Measurements from ENCODE around the gene CARD8. TPM values are rescaled to one million over a fixed set of nuclear protein-coding genes. Genes with fewer than 3 reads are reported as not detected.

The CARD8 gene
- total RNA-seq, 4 donors from 2014 or later, result 18.7 to 30.4 (median 22.4) TPM

DNA sequence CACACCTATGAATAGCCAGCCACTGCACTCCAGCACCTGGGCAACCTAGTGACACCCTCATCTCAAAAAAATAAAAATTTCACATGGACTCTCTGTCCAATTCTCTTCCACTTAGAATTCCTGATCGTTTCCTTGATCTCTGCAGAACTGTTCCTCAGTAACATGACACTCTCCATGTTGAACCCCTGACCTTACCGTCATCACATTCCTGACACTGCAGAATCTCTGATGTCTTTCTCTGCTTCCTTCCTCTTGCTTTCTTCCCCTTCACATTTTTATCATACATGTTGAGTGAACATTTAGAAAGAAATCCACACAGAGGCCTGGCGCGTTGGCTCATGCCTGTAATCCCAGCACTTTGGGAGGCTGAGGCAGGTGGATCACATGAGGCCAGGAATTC, 29.2 kb upstream of the CARD8 start:
- Histone ChIP-seq H3K4me3 (no peak overlapping the region), H3K36me3 (no peaks in the 10 kb centered on the region), H3K27ac (no peak overlapping the region), H3K4me1 (no peaks in the 10 kb centered on the region), H3K27me3 (peaks cover 9% of the 10 kb centered on the region), H3K9me3 (peaks cover 0 to 22% (median 0%) of the 10 kb centered on the region in 3 donors)
- 69 to 73% methylated on average over 4 of the region's 4 CpGs for WGBS, 2 donors (ENCODE audit: low coverage in 1 of 2)
- TF ChIP-seq POLR2A (IDR thresholded peaks at IDR 0.05) (no peak), EP300 (IDR thresholded peaks at IDR 0.05) (no peak), POLR2AphosphoS5 (IDR thresholded peaks at IDR 0.05) (no peak)
- TF ChIP-seq, protein P1, sequence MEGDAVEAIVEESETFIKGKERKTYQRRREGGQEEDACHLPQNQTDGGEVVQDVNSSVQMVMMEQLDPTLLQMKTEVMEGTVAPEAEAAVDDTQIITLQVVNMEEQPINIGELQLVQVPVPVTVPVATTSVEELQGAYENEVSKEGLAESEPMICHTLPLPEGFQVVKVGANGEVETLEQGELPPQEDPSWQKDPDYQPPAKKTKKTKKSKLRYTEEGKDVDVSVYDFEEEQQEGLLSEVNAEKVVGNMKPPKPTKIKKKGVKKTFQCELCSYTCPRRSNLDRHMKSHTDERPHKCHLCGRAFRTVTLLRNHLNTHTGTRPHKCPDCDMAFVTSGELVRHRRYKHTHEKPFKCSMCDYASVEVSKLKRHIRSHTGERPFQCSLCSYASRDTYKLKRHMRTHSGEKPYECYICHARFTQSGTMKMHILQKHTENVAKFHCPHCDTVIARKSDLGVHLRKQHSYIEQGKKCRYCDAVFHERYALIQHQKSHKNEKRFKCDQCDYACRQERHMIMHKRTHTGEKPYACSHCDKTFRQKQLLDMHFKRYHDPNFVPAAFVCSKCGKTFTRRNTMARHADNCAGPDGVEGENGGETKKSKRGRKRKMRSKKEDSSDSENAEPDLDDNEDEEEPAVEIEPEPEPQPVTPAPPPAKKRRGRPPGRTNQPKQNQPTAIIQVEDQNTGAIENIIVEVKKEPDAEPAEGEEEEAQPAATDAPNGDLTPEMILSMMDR (IDR thresholded peaks at IDR 0.05), result no peak
- ATAC-seq, result no peak

DNA sequence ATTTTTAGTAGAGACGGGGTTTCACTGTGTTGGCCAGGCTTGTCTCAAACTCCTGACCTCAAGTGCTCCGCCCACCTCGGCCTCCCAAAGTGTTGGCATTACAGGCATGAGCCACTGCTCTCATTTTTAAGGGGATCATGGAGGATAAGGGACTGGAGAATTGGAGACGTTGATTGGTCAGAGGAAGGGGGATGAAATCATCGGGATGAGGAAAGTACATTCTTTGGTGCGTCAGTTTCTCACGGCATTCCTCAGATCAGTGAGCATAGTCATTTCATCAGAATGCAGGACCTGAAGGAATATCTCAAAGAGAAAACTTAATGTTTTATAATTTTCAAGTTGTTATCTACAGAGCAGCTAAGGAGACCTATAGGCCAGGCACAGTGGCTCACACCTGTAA, 28.2 kb upstream of the CARD8 start:
- H3K36me3 ChIP-seq, result no peaks in the 10 kb centered on the region
- H3K4me3 ChIP-seq, result no peak overlapping the region
- H3K27me3 ChIP-seq, result peaks cover 14% of the 10 kb centered on the region
- H3K9me3 ChIP-seq, result peaks cover 0 to 22% (median 0%) of the 10 kb centered on the region in 3 donors
- no peaks in the 10 kb centered on the region for H3K4me1 ChIP-seq
- TF ChIP-seq POLR2AphosphoS5 (IDR thresholded peaks at IDR 0.05) (no peak), POLR2A (IDR thresholded peaks at IDR 0.05) (no peak), EP300 (IDR thresholded peaks at IDR 0.05) (no peak)
- TF ChIP-seq, protein P1 (IDR thresholded peaks at IDR 0.05), result no peak
- no peak for ATAC-seq
- 93 to 96% methylated on average over 4 to 6 of the region's 7 CpGs for WGBS, 2 donors (ENCODE audit: low coverage in 1 of 2)
- no peak overlapping the region for H3K27ac ChIP-seq

GRCh38 chr19:48279747-48280146, 24.0 kb upstream of the CARD8 start:
- Histone ChIP-seq H3K9me3 (peaks cover 0 to 10% (median 0%) of the 10 kb centered on the region in 3 donors), H3K27ac (no peak overlapping the region), H3K4me1 (no peaks in the 10 kb centered on the region), H3K4me3 (no peak overlapping the region), H3K36me3 (no peaks in the 10 kb centered on the region), H3K27me3 (peaks cover 24% of the 10 kb centered on the region)
- 100% methylated on average over 4 of the region's 9 CpGs; no CpG with 5 or more reads in 1 of the 2 donors for WGBS, 2 donors (ENCODE audit: low coverage in 1 of 2)
- no peak for ATAC-seq
- TF ChIP-seq, protein P1 (IDR thresholded peaks at IDR 0.05), result no peak
- TF ChIP-seq POLR2A (IDR thresholded peaks at IDR 0.05), result no peak
- TF ChIP-seq EP300 (IDR thresholded peaks at IDR 0.05), result no peak
- TF ChIP-seq POLR2AphosphoS5 (IDR thresholded peaks at IDR 0.05), result no peak

DNA sequence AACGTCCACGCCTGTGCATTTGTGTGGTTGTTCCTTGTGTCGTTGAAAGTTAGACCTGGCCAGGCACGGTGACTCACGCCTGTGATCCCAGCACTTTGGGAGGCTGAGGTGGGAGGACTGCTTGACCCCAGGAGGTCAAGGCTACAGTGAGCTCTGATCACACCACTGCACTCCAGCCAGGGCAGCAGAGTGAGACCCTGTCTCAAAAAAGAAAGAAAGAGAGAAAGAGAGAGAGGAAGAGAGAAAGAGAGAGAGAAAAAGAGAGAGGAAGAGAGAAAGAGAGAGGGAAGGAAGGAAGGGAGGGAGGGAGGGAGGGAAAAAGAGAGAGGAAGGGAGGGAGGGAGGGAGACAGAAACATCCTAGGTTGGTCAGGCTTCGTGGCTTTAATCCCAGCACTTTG, 19.2 kb upstream of the CARD8 start:
- ATAC-seq, result no peak
- Histone ChIP-seq H3K9me3 (no peaks in the 10 kb centered on the region), H3K36me3 (no peaks in the 10 kb centered on the region), H3K4me3 (no peak overlapping the region), H3K4me1 (peaks cover 0 to 14% (median 5%) of the 10 kb centered on the region in 3 donors), H3K27me3 (peaks cover 50% of the 10 kb centered on the region), H3K27ac (no peak overlapping the region)
- TF ChIP-seq EP300 (IDR thresholded peaks at IDR 0.05), result no peak
- no peak for TF ChIP-seq POLR2A (IDR thresholded peaks at IDR 0.05)
- TF ChIP-seq POLR2AphosphoS5 (IDR thresholded peaks at IDR 0.05), result no peak
- TF ChIP-seq, protein P1 (IDR thresholded peaks at IDR 0.05), result no peak
- 60 to 73% methylated on average over 1 to 3 of the region's 6 CpGs for WGBS, 2 donors (ENCODE audit: low coverage in 1 of 2)

DNA sequence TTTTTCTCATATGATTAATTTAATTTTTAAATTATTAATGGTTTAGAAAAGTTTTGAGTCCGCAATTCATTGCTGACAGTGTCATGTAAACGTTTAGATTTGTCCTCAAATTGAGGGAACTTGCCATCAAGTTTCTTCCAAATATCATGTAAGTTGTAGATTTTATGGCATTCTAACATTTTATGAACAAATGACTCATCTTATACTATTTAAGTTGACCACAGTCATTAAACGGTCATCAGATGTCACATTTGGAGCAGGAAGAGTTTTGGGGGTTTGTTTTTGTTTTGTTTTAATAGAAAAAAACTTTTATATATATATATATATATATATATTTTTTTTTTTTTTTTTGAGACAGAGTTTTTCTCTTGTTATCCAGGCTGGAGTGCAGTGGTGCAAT, 18.5 kb upstream of the CARD8 start:
- no peak for TF ChIP-seq EP300 (IDR thresholded peaks at IDR 0.05)
- TF ChIP-seq, protein P1 (IDR thresholded peaks at IDR 0.05), result no peak
- Histone ChIP-seq H3K27ac (no peak overlapping the region), H3K27me3 (peaks cover 53% of the 10 kb centered on the region), H3K9me3 (no peaks in the 10 kb centered on the region), H3K4me1 (peaks cover 0 to 14% (median 5%) of the 10 kb centered on the region in 3 donors), H3K36me3 (no peaks in the 10 kb centered on the region), H3K4me3 (no peak overlapping the region)
- 46 to 63% methylated on average over 3 of the region's 3 CpGs for WGBS, 2 donors (ENCODE audit: low coverage in 1 of 2)
- no peak for ATAC-seq
